Mucosa of rectum (tissue), 2 donors: ENCODE data around the gene EZR.
A peak's percentile ranks its signal among the peaks of the same experiment; 100 is the strongest.

Experiments
- H3K27ac ChIP-seq, 2 donors: one replicate each; pipeline ENCODE4 v1.7.0; 2013; ENCODE audit warnings: inconsistent platforms in 2 of 2, low read depth in 2 of 2, low read length in 2 of 2
- H3K27me3 ChIP-seq, 2 donors: one replicate each; pipeline ENCODE4 v1.7.0; 2013; ENCODE audit warnings: low read length in 2 of 2; ENCODE audit not compliant: control insufficient read depth in 2 of 2, insufficient read depth in 2 of 2
- H3K36me3 ChIP-seq, 2 donors: one replicate each; pipeline ENCODE4 v1.7.0; 2013; ENCODE audit warnings: low read length in 2 of 2; ENCODE audit not compliant: control insufficient read depth in 2 of 2, insufficient read depth in 2 of 2
- H3K4me1 ChIP-seq, 2 donors: one replicate each; pipeline ENCODE4 v1.7.0; 2013; ENCODE audit warnings: low read length in 2 of 2, mild to moderate bottlenecking in 1 of 2; ENCODE audit not compliant: control insufficient read depth in 2 of 2, insufficient read depth in 2 of 2
- H3K4me3 ChIP-seq, 2 donors: one replicate each; pipeline ENCODE4 v1.7.0; 2013; ENCODE audit warnings: low read length in 2 of 2
- H3K9ac ChIP-seq, 2 donors: one replicate each; pipeline ENCODE4 v1.7.0; 2013; ENCODE audit warnings: low read length in 2 of 2, low read depth in 1 of 2, mild to moderate bottlenecking in 1 of 2
- H3K9me3 ChIP-seq, 2 donors: one replicate each; pipeline ENCODE4 v1.7.0; 2013; ENCODE audit warnings: low read length in 2 of 2; ENCODE audit not compliant: control insufficient read depth in 2 of 2
- donor health status: healthy.
- donor health status: Normal muscosa, but diverticular disease.

The EZR gene

GRCh38 chr6:158808941-158809678 is 10.1 kb downstream of the EZR start:
- H3K9me3 ChIP-seq, result no peaks in the 10 kb centered on the region
- H3K27me3 ChIP-seq, result no peaks in the 10 kb centered on the region
- peaks cover 47 to 56% of the 10 kb centered on the region in 2 donors for H3K4me1 ChIP-seq
- H3K36me3 ChIP-seq, result peaks cover 19 to 28% of the 10 kb centered on the region in 2 donors
- H3K9ac ChIP-seq, result peak overlapping the region; percentile 28 to 36
- peak overlapping the region in 1 of 2 donors; percentile 10 for H3K4me3 ChIP-seq
- H3K27ac ChIP-seq, result peak overlapping the region; percentile 77 to 79

DNA sequence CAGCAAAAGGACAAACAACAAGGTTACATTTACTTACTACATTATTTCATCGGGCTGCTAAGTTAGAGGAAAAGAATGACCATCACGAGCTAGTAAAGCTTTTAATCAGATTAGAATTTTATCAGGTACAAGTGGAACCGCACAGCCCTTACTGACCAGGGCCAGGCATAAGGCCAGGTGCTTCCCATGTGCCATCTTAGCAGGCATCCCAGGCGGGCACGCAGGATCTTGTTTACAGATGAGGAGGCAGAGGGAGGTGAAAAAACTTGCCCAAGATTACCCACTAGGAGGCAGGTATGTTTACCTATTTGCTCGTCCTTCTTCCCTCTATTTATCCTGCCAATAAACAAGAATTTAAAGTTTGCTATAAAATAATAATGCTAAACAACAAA is 10.7 kb downstream of the EZR start:
- Histone ChIP-seq H3K9me3 (no peaks in the 10 kb centered on the region), H3K9ac (no peak overlapping the region), H3K4me3 (no peak overlapping the region), H3K4me1 (peaks cover 41 to 55% of the 10 kb centered on the region in 2 donors), H3K36me3 (peaks cover 13 to 21% of the 10 kb centered on the region in 2 donors), H3K27ac (peak overlapping the region; percentile 77 to 79), H3K27me3 (no peaks in the 10 kb centered on the region)

GRCh38 chr6:158807515-158808441 is 11.4 kb downstream of the EZR start:
- peaks cover 9 to 16% of the 10 kb centered on the region in 2 donors for H3K36me3 ChIP-seq
- no peak overlapping the region for H3K4me3 ChIP-seq
- H3K9me3 ChIP-seq, result no peaks in the 10 kb centered on the region
- no peaks in the 10 kb centered on the region for H3K27me3 ChIP-seq
- H3K4me1 ChIP-seq, result peaks cover 41 to 57% of the 10 kb centered on the region in 2 donors
- peak overlapping the region; percentile 77 to 79 for H3K27ac ChIP-seq
- no peak overlapping the region for H3K9ac ChIP-seq

- H3K4me1 ChIP-seq, result peaks cover 56 to 68% of the 10 kb centered on the region in 2 donors
- no peak overlapping the region for H3K9ac ChIP-seq
- H3K9me3 ChIP-seq, result no peaks in the 10 kb centered on the region
- H3K27ac ChIP-seq, result peak overlapping the region; percentile 53 to 59
- no peaks in the 10 kb centered on the region for H3K27me3 ChIP-seq
- no peak overlapping the region for H3K4me3 ChIP-seq
- H3K36me3 ChIP-seq, result peaks cover 9 to 16% of the 10 kb centered on the region in 2 donors
Observed at GRCh38 chr6:158805698-158806377, 13.3 kb downstream of the EZR start.

- Histone ChIP-seq H3K36me3 (peaks cover 9 to 16% of the 10 kb centered on the region in 2 donors), H3K27ac (peak overlapping the region; percentile 73 to 76), H3K27me3 (no peaks in the 10 kb centered on the region), H3K9me3 (no peaks in the 10 kb centered on the region), H3K4me3 (peak overlapping the region; percentile 39 to 52), H3K9ac (peak overlapping the region; percentile 5 to 48), H3K4me1 (peaks cover 57 to 72% of the 10 kb centered on the region in 2 donors)
Observed at GRCh38 chr6:158804207-158804606, 15.0 kb downstream of the EZR start.

GRCh38 chr6:158803733-158804143 is 15.4 kb downstream of the EZR start:
- Histone ChIP-seq H3K36me3 (peaks cover 9 to 15% of the 10 kb centered on the region in 2 donors), H3K4me1 (peaks cover 57 to 72% of the 10 kb centered on the region in 2 donors), H3K9ac (peak overlapping the region; percentile 5 to 48), H3K27me3 (no peaks in the 10 kb centered on the region), H3K27ac (peak overlapping the region; percentile 73 to 76), H3K9me3 (no peaks in the 10 kb centered on the region), H3K4me3 (peak overlapping the region; percentile 39 to 52)

GRCh38 chr6:158801655-158802294 is 17.4 kb downstream of the EZR start:
- peaks cover 0 to 2% of the 10 kb centered on the region in 2 donors for H3K36me3 ChIP-seq
- H3K4me1 ChIP-seq, result peaks cover 54 to 84% of the 10 kb centered on the region in 2 donors
- H3K9ac ChIP-seq, result peak overlapping the region; percentile 15 to 29
- H3K27me3 ChIP-seq, result no peaks in the 10 kb centered on the region
- H3K9me3 ChIP-seq, result no peaks in the 10 kb centered on the region
- H3K4me3 ChIP-seq, result peak overlapping the region in 1 of 2 donors; percentile 35
- H3K27ac ChIP-seq, result peak overlapping the region; percentile 90 to 94

GRCh38 chr6:158799051-158799792 is 19.9 kb downstream of the EZR start:
- no peaks in the 10 kb centered on the region for H3K27me3 ChIP-seq
- peak overlapping the region; percentile 23 to 54 for H3K9ac ChIP-seq
- peak overlapping the region; percentile 63 to 73 for H3K27ac ChIP-seq
- no peaks in the 10 kb centered on the region for H3K9me3 ChIP-seq
- H3K4me3 ChIP-seq, result peak overlapping the region in 1 of 2 donors; percentile 23
- peaks cover 59 to 87% of the 10 kb centered on the region in 2 donors for H3K4me1 ChIP-seq
- H3K36me3 ChIP-seq, result peaks cover 0 to 2% of the 10 kb centered on the region in 2 donors

DNA sequence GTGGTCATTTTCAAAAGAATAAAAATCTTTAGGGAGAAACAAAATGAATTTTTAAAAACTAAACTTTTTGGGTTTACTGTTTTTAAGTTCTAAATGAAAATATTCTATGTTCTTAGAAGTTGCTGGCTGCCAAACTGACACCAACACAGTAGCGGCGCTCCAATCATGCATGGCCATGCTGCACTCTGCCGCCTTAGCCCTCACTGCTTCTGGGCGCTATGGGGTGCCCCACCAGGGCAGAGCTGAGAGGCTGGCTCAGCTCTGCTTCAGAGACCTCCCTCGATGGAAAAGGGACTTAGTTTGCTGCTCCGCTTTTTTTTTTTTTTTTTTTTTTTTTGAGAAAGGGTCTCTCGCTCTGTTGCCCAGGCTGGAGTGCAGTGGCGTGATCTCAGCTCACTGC is 20.9 kb downstream of the EZR start:
- H3K27ac ChIP-seq, result peak overlapping the region in 1 of 2 donors; percentile 32
- H3K27me3 ChIP-seq, result no peaks in the 10 kb centered on the region
- H3K36me3 ChIP-seq, result peaks cover 0 to 2% of the 10 kb centered on the region in 2 donors
- peaks cover 62 to 83% of the 10 kb centered on the region in 2 donors for H3K4me1 ChIP-seq
- H3K9ac ChIP-seq, result no peak overlapping the region
- H3K4me3 ChIP-seq, result no peak overlapping the region
- H3K9me3 ChIP-seq, result no peaks in the 10 kb centered on the region
